Astrocyte of the spinal cord (primary cell): Measurements from ENCODE around the gene ELK1.
A peak's percentile ranks its signal among the peaks of the same experiment; 100 is the strongest.

Source experiments
- DNase-seq: peaks from one replicate; pipeline ENCODE4 v3.0.0; 2011; ENCODE audit warnings: low read depth, low spot score
- H3K4me3 ChIP-seq: 2 replicates; pipeline ENCODE4 v1.5.1; 2011; ENCODE audit warnings: low read depth, mild to moderate bottlenecking, low read length, moderate library complexity
- CTCF ChIP-seq: IDR thresholded peaks from 2 replicates; pipeline ENCODE4 v1.5.1; 2012; ENCODE audit warnings: low read depth, mild to moderate bottlenecking, low read length, inconsistent platforms
- in situ Hi-C: cut with HindIII; loops from 2 replicates; pipeline ENCODE4 v1.10.0; 2017; ENCODE audit warnings: low sequenced_read_pairs

Gene ELK1

DNA sequence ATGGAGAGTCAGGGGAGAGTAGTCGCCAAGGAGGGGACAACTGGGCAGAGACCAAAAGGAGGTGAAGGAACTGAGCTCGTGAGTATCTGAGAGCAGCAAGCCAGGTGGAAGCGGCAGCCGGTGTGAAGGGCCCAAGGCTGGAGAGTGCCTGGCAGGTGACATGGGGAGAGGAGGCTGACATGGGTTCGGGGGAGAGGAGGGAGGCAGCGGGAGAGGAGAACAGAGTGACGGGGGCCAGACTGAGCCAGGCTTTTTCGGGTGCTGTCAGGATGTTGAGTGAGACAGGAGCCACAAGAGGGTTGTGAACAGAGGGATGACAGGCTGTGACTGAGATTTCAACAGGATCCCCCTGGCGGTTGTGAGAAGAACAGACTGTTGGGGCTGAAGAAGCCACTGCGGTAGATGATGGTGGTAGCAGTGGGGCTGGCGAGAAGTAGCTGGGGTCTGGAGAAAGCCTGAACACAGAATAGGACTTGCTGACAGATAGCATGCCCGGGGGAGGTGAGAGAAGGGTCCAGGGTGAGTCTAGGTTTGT, 5.7 kb downstream of the ELK1 start:
- DNase-seq: no peak
- TF ChIP-seq CTCF: peak; percentile 53
- in situ Hi-C loops: no loop called here
- no peak overlapping the region for H3K4me3 ChIP-seq

DNA sequence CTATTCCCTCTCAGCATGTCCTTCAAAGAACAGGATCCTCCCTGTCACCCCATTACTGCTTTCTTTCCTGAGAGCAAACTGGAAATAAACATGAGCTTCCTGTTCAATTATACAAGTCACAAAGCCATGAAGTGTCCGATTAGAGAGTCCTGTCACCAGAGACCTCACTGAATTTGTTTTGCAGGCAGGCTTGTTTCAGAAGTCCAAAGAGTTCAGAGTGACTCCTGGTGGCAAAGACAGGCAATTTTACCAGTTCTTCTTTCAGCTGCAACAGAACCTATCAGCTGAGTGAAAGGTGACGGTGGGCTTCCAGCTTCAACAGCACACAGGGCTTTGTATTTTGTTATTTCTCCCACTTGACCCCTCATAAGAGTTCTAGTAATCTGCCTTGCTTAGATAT, 6.4 kb downstream of the ELK1 start:
- H3K4me3 ChIP-seq: no peak overlapping the region
- TF ChIP-seq CTCF: peak; percentile 49
- no peak for DNase-seq
- in situ Hi-C loops: no loop called here

GRCh38 chrX:47638816-47639215, 11.5 kb downstream of the ELK1 start:
- no peak for TF ChIP-seq CTCF
- in situ Hi-C loops: no loop called here
- DNase-seq: no peak
- no peak overlapping the region for H3K4me3 ChIP-seq

DNA sequence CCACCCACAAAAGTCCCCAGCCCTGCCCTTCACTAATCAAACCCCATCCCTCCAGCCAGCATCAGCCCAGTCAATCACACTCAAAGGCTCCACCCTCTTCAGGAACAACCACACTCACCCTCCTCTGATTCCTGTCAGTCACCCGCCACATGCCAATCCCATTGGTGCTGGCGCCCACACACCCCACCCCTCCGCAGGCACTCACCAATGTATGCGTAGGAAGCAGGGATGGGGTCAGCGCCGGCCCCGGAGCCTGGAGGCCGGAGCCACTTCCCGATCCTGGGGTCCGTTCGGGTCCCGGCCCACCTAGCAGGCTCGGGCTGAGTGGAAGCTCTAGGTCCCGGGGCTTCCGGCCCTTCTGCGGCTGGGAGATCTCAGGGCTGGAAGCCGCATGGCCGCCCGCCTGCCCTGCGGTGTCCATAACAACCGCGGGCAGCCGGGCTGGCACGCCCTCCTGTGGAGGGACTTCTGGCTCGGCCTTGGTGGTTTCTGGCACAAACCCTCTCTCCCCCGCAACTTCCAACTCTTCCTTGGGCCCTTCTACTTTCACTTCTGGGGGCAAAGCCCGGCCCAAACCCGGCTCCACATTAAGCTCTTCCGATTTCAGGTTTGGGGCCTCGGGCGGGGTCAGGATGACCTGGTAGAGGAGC, 12.7 kb downstream of the ELK1 start:
- peak overlapping the region; percentile 7 for H3K4me3 ChIP-seq
- peak; percentile 26 for TF ChIP-seq CTCF
- in situ Hi-C loops: no loop called here
- peak; percentile 54 for DNase-seq

GRCh38 chrX:47634871-47635575, 15.3 kb downstream of the ELK1 start:
- TF ChIP-seq CTCF: no peak
- in situ Hi-C loops: no loop called here
- no peak overlapping the region for H3K4me3 ChIP-seq
- DNase-seq: no peak

GRCh38 chrX:47633689-47634590, 16.4 kb downstream of the ELK1 start:
- no peak for DNase-seq
- in situ Hi-C loops: no loop called here
- TF ChIP-seq CTCF: no peak
- no peak overlapping the region for H3K4me3 ChIP-seq
